Liver (tissue), 9 donors: ENCODE results near the gene LINGO4. TPM values are rescaled to one million over a fixed set of nuclear protein-coding genes. Genes with fewer than 3 reads are reported as not detected.

Experiments used
- DNase-seq: peaks from one replicate; pipeline ENCODE4 v3.0.0-alpha.2; 2017; ENCODE audit warnings: low spot score
- H3K27ac ChIP-seq, 2 donors: one replicate each; pipeline ENCODE4 v1.7.0; 2013; ENCODE audit warnings: inconsistent platforms in 2 of 2, low read length in 2 of 2, control low read depth in 1 of 2, low read depth in 1 of 2, mild to moderate bottlenecking in 1 of 2
- H3K27me3 ChIP-seq, 4 donors: one replicate each; pipeline versions ENCODE4 v1.6.1 to v1.7.0; 2013; ENCODE audit warnings: low read length in 3 of 4, inconsistent platforms in 1 of 4, mild to moderate bottlenecking in 1 of 4, moderate library complexity in 1 of 4; ENCODE audit not compliant: control insufficient read depth in 4 of 4, insufficient read depth in 4 of 4
- H3K36me3 ChIP-seq, 4 donors: one replicate each; pipeline versions ENCODE4 v1.6.1 to v1.7.0; 2013; ENCODE audit warnings: low read length in 3 of 4, mild to moderate bottlenecking in 3 of 4, low read depth in 1 of 4, moderate library complexity in 1 of 4; ENCODE audit not compliant: control insufficient read depth in 4 of 4, insufficient read depth in 3 of 4
- H3K4me1 ChIP-seq, 4 donors: one replicate each; pipeline versions ENCODE4 v1.6.1 to v1.7.0; 2013; ENCODE audit warnings: low read length in 3 of 4, mild to moderate bottlenecking in 3 of 4, moderate library complexity in 1 of 4; ENCODE audit not compliant: control insufficient read depth in 4 of 4, insufficient read depth in 4 of 4
- H3K4me3 ChIP-seq, 3 donors: one replicate each; pipeline versions ENCODE4 v1.6.1 to v1.7.0; 2013; ENCODE audit warnings: low read length in 3 of 3, control low read depth in 1 of 3, low read depth in 1 of 3, mild to moderate bottlenecking in 1 of 3
- H3K9ac ChIP-seq, 2 donors: one replicate each; pipeline ENCODE4 v1.7.0; 2013; ENCODE audit warnings: low read length in 2 of 2, mild to moderate bottlenecking in 2 of 2, moderate library complexity in 2 of 2, control low read depth in 1 of 2, low read depth in 1 of 2
- H3K9me3 ChIP-seq, 4 donors: one replicate each; pipeline versions ENCODE4 v1.6.1 to v1.7.0; 2013; ENCODE audit warnings: low read length in 3 of 4; ENCODE audit not compliant: control insufficient read depth in 4 of 4
- FOXA1 ChIP-seq: IDR thresholded peaks from 2 replicates; pipeline ENCODE4 v1.6.1; 2016; ENCODE audit warnings: antibody characterized with exemption
- FOXA2 ChIP-seq: IDR thresholded peaks from 2 replicates; pipeline ENCODE4 v1.6.1; 2016; ENCODE audit warnings: antibody characterized with exemption
- GABPA ChIP-seq, 2 donors: IDR thresholded peaks in 1 of 2; conservative IDR thresholded peaks in 1 of 2; 2 replicates each; pipeline ENCODE4 v1.6.1; 2016; ENCODE audit warnings: antibody characterized with exemption in 2 of 2, mild to moderate bottlenecking in 1 of 2, moderate library complexity in 1 of 2
- HNF4A ChIP-seq, 2 donors: conservative IDR thresholded peaks; 2 replicates each; pipeline ENCODE4 v1.6.1; 2016; ENCODE audit warnings: antibody characterized with exemption in 2 of 2, mild to moderate bottlenecking in 2 of 2
- HNF4G ChIP-seq: IDR thresholded peaks from 2 replicates; pipeline ENCODE4 v1.6.1; 2016; ENCODE audit warnings: antibody characterized with exemption
- JUND ChIP-seq, 2 donors: IDR thresholded peaks; 2 replicates each; pipeline ENCODE4 v1.6.1; 2016; ENCODE audit warnings: antibody characterized with exemption in 2 of 2
- MAX ChIP-seq: IDR thresholded peaks from 2 replicates; pipeline ENCODE4 v1.6.1; 2016; ENCODE audit warnings: antibody characterized with exemption
- NR2F2 ChIP-seq: IDR thresholded peaks from 2 replicates; pipeline ENCODE4 v1.6.1; 2016; ENCODE audit warnings: antibody characterized with exemption
- RAD21 ChIP-seq, 2 donors: IDR thresholded peaks; 2 replicates each; pipeline ENCODE4 v1.6.1; 2016; ENCODE audit warnings: antibody characterized with exemption in 2 of 2, mild to moderate bottlenecking in 2 of 2
- RXRA ChIP-seq, 2 donors: IDR thresholded peaks; 2 replicates each; pipeline ENCODE4 v1.6.1; 2017 to 2018; ENCODE audit warnings: antibody characterized with exemption in 2 of 2, mild to moderate bottlenecking in 1 of 2
- SP1 ChIP-seq: IDR thresholded peaks from 2 replicates; pipeline ENCODE4 v1.6.1; 2018; ENCODE audit warnings: antibody characterized with exemption, mild to moderate bottlenecking
- TAF1 ChIP-seq: conservative IDR thresholded peaks from 2 replicates; pipeline ENCODE4 v1.6.1; 2016; ENCODE audit warnings: antibody characterized with exemption, mild to moderate bottlenecking
- YY1 ChIP-seq: IDR thresholded peaks from 2 replicates; pipeline ENCODE4 v1.6.1; 2016; ENCODE audit warnings: antibody characterized with exemption, mild to moderate bottlenecking
- WGBS: extraction: QIAGEN DNeasy Blood & Tissue Kit; methylation state at CpG from one replicate; pipeline ENCODE4 v1.1.7; 2013; 5-methylcytosine and 5-hydroxymethylcytosine counted together
- polyA plus RNA-seq, 2 donors: library from polyadenylated mRNA; stranded (reverse) in 1 of 2; unstranded in 1 of 2; fragments of 200-250 nt in 1 of 2; fragments of >200 nt in 1 of 2; fragmentation: Nextera tagmentation in 1 of 2; extraction: Ambion mirVana in 1 of 2; gene quantifications; one replicate each; pipeline versions ENCODE4 v1.2.1 to v1.2.3, GENCODE V29; 2013 to 2015
- total RNA-seq, 2 donors: library from RNA; depleted of rRNA; stranded (reverse); fragments of >200 nt; gene quantifications; one replicate each; pipeline ENCODE4 v1.2.3, GENCODE V29; 2014
- TF ChIP-seq, protein P1 (sequence below): fragments of 150-350 bp; IDR thresholded peaks from 2 replicates; pipeline ENCODE4 v1.5.1; 2017; ENCODE audit warnings: improper control_type of control experiment, low read depth, low read length; ENCODE audit not compliant: missing input control
- TF ChIP-seq, protein P2 (sequence below): IDR thresholded peaks from 2 replicates; pipeline ENCODE4 v1.6.1; 2016; ENCODE audit warnings: antibody characterized with exemption, mild to moderate bottlenecking
- TF ChIP-seq, protein P3 (sequence below): IDR thresholded peaks from 2 replicates; pipeline ENCODE4 v1.6.1; 2016; ENCODE audit warnings: antibody characterized with exemption
- TF ChIP-seq, protein P4 (sequence below): IDR thresholded peaks from 2 replicates; pipeline ENCODE4 v1.6.1; 2016; ENCODE audit warnings: antibody characterized with exemption
- donor health status: healthy.
- donor health status: healthy.
- donor health status: healthy.
- donor health status: healthy.
- donor health status: healthy.

Gene LINGO4
- total and polyA plus RNA-seq, 4 donors = 0.05 to 0.50 (median 0.09) TPM; not detected in 1

DNA sequence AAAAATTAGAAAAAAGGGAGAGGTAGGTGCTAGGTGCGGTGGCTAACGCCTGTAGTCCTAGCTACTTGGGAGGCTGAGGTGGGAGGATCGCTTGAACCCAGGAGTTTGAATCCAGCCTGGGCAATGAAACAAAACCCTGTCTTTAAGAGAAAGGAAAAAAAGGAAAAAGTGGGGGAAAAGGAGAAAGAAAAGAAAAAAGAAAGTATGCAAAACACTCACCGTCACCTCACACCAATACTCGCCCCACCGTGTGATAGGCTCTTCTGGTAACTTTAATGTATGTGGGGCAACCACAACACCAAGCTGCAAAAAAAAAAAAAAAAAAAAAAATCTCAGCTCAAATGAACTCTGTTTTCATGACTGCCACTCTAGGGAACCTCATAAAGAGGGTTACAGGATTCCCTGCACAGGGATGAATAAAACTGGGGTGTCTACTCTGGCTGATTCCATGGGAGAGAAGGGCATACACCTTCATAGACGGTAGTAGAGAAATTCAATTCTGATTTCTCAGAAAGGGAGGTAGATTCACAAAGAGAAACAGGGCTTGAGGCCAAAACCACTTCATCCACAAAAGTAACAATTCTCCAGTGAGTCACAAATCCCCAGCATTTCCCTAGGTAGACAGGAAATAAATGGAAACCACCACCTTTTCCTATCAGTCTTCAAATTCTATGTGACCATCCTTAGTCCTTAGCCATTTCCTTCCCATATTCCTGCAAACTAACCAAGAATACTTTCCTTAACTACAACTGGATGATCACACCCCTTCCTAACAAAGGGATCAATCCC is 44.4 kb downstream of the LINGO4 start:
- no peak overlapping the region for H3K4me3 ChIP-seq
- TF ChIP-seq RXRA (IDR thresholded peaks at IDR 0.05) (no peak), HNF4G (no peak), FOXA2 (no peak), YY1 (no peak), HNF4A (conservative IDR thresholded peaks at IDR 0.05) (no peak), NR2F2 (no peak), MAX (no peak), RAD21 (IDR thresholded peaks at IDR 0.05) (no peak), TAF1 (no peak), JUND (IDR thresholded peaks at IDR 0.05) (no peak), GABPA (IDR thresholded peaks at IDR 0.05 in 1 of 2, conservative IDR thresholded peaks at IDR 0.05 in 1 of 2) (no peak), SP1 (no peak), FOXA1 (no peak)
- TF ChIP-seq, protein P1, sequence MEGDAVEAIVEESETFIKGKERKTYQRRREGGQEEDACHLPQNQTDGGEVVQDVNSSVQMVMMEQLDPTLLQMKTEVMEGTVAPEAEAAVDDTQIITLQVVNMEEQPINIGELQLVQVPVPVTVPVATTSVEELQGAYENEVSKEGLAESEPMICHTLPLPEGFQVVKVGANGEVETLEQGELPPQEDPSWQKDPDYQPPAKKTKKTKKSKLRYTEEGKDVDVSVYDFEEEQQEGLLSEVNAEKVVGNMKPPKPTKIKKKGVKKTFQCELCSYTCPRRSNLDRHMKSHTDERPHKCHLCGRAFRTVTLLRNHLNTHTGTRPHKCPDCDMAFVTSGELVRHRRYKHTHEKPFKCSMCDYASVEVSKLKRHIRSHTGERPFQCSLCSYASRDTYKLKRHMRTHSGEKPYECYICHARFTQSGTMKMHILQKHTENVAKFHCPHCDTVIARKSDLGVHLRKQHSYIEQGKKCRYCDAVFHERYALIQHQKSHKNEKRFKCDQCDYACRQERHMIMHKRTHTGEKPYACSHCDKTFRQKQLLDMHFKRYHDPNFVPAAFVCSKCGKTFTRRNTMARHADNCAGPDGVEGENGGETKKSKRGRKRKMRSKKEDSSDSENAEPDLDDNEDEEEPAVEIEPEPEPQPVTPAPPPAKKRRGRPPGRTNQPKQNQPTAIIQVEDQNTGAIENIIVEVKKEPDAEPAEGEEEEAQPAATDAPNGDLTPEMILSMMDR = no peak
- TF ChIP-seq, protein P2, sequence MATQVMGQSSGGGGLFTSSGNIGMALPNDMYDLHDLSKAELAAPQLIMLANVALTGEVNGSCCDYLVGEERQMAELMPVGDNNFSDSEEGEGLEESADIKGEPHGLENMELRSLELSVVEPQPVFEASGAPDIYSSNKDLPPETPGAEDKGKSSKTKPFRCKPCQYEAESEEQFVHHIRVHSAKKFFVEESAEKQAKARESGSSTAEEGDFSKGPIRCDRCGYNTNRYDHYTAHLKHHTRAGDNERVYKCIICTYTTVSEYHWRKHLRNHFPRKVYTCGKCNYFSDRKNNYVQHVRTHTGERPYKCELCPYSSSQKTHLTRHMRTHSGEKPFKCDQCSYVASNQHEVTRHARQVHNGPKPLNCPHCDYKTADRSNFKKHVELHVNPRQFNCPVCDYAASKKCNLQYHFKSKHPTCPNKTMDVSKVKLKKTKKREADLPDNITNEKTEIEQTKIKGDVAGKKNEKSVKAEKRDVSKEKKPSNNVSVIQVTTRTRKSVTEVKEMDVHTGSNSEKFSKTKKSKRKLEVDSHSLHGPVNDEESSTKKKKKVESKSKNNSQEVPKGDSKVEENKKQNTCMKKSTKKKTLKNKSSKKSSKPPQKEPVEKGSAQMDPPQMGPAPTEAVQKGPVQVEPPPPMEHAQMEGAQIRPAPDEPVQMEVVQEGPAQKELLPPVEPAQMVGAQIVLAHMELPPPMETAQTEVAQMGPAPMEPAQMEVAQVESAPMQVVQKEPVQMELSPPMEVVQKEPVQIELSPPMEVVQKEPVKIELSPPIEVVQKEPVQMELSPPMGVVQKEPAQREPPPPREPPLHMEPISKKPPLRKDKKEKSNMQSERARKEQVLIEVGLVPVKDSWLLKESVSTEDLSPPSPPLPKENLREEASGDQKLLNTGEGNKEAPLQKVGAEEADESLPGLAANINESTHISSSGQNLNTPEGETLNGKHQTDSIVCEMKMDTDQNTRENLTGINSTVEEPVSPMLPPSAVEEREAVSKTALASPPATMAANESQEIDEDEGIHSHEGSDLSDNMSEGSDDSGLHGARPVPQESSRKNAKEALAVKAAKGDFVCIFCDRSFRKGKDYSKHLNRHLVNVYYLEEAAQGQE = no peak
- TF ChIP-seq, protein P3, sequence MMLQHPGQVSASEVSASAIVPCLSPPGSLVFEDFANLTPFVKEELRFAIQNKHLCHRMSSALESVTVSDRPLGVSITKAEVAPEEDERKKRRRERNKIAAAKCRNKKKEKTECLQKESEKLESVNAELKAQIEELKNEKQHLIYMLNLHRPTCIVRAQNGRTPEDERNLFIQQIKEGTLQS = no peak
- TF ChIP-seq, protein P4, sequence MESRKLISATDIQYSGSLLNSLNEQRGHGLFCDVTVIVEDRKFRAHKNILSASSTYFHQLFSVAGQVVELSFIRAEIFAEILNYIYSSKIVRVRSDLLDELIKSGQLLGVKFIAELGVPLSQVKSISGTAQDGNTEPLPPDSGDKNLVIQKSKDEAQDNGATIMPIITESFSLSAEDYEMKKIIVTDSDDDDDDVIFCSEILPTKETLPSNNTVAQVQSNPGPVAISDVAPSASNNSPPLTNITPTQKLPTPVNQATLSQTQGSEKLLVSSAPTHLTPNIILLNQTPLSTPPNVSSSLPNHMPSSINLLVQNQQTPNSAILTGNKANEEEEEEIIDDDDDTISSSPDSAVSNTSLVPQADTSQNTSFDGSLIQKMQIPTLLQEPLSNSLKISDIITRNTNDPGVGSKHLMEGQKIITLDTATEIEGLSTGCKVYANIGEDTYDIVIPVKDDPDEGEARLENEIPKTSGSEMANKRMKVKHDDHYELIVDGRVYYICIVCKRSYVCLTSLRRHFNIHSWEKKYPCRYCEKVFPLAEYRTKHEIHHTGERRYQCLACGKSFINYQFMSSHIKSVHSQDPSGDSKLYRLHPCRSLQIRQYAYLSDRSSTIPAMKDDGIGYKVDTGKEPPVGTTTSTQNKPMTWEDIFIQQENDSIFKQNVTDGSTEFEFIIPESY = no peak
- no peak overlapping the region for H3K27ac ChIP-seq
- no peak overlapping the region for H3K9ac ChIP-seq
- H3K4me1 ChIP-seq = peaks cover 3 to 16% (median 13%) of the 10 kb centered on the region in 4 donors
- no peaks in the 10 kb centered on the region for H3K27me3 ChIP-seq
- no peaks in the 10 kb centered on the region for H3K9me3 ChIP-seq
- peaks cover 10 to 47% (median 28%) of the 10 kb centered on the region in 4 donors for H3K36me3 ChIP-seq
- DNase-seq = no peak
- WGBS = 97% methylated on average over 7 of the region's 7 CpGs
